Stomach (tissue), 4 donors: ENCODE measurements around the gene THSD7A.

Experiments used
- EP300 ChIP-seq: sonication (generic); formaldehyde crosslinking; IDR thresholded peaks from one replicate; pipeline ENCODE4 v1.6.1; 2017; ENCODE audit warnings: antibody characterized with exemption
- POLR2A ChIP-seq, 4 donors: fragments of 450-650 bp; IDR thresholded peaks; one replicate each; pipeline ENCODE4 v1.6.1; 2016; ENCODE audit warnings: antibody characterized with exemption in 4 of 4, control low read depth in 2 of 4, mild to moderate bottlenecking in 1 of 4, moderate library complexity in 1 of 4
- POLR2AphosphoS5 ChIP-seq, 3 donors: sonication (generic); formaldehyde crosslinking; IDR thresholded peaks; one replicate each; pipeline ENCODE4 v1.6.1; 2016; ENCODE audit warnings: antibody characterized with exemption in 3 of 3
- TF ChIP-seq, protein P1 (sequence below), 7 experiments: fragments of 450-650 bp in 4 of 7; fragments of 200-600 bp in 3 of 7; sonication (generic) in 3 of 7; IDR thresholded peaks; one replicate each; pipeline ENCODE4 v1.5.1; 2016 to 2019; ENCODE audit warnings: antibody characterized with exemption in 7 of 7, control low read depth in 2 of 7, mild to moderate bottlenecking in 1 of 7

DNA sequence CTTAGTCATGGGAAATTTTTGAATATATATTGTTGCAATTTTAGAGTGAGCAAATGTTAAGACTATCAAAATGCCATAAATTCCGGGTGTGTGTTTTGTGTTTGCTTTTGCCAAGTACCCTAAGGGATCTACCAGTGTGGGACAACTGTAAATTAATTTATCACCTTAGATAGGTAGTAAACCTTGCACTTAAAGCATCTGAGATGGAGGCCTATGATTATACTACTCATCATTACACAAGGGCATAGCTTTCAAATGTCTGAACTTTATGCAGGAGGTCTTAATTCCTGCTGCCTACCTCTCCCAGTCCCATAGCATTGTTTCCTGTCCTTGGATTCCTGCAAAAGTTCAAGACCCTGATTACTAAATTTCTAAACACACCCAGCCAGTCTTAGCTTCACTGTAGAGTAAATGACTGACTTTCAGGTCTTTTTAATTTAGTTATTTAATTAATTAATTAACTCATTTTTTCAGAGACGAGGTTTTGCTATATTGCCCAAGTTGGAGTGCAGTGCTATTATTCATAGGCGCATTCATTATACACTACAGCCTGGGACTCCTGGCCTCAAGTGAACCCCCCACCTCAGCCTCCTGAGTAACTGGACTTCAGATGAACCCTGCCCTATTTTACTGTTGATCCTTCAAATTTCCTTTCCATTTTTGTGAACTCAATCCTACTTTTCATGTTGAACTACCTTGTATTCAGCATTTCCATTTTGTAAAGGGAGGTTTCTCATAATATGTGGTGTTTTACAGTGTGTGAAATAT lies 47.0 kb downstream of the THSD7A start:
- no peak for TF ChIP-seq POLR2A (IDR thresholded peaks at IDR 0.05)
- TF ChIP-seq, protein P1, sequence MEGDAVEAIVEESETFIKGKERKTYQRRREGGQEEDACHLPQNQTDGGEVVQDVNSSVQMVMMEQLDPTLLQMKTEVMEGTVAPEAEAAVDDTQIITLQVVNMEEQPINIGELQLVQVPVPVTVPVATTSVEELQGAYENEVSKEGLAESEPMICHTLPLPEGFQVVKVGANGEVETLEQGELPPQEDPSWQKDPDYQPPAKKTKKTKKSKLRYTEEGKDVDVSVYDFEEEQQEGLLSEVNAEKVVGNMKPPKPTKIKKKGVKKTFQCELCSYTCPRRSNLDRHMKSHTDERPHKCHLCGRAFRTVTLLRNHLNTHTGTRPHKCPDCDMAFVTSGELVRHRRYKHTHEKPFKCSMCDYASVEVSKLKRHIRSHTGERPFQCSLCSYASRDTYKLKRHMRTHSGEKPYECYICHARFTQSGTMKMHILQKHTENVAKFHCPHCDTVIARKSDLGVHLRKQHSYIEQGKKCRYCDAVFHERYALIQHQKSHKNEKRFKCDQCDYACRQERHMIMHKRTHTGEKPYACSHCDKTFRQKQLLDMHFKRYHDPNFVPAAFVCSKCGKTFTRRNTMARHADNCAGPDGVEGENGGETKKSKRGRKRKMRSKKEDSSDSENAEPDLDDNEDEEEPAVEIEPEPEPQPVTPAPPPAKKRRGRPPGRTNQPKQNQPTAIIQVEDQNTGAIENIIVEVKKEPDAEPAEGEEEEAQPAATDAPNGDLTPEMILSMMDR (IDR thresholded peaks at IDR 0.05): no peak
- TF ChIP-seq EP300: no peak
- TF ChIP-seq POLR2AphosphoS5 (IDR thresholded peaks at IDR 0.05): no peak
